CD8-positive, alpha-beta memory T cell (primary cell): Measurements from ENCODE around the gene CDC45. TPM values are rescaled to one million over a fixed set of nuclear protein-coding genes. Genes with fewer than 3 reads are reported as not detected.

ENCODE experiments used
- CTCF ChIA-PET: fragments of 350-600 bp; sonication (Branson Sonifier 250); formaldehyde crosslinking; loops from one replicate; lab custom pipeline; 2021; ENCODE audit warnings: antibody characterized with exemption; lab: Charles Lee
- POLR2A ChIA-PET: fragments of 350-600 bp; sonication (Branson Sonifier 250); formaldehyde crosslinking; loops from one replicate; lab custom pipeline; 2021; ENCODE audit warnings: antibody characterized with exemption; lab: Charles Lee
- DNase-seq, 5 donors: peaks; one replicate each; pipeline versions ENCODE4 v3.0.0 to v3.0.0-alpha.2; 2020 to 2022; ENCODE audit warnings: mixed read lengths in 1 of 5
- H3K27ac ChIP-seq: one replicate; pipeline ENCODE4 v1.7.0; 2013; ENCODE audit warnings: low read depth, mild to moderate bottlenecking, low read length, moderate library complexity
- H3K27me3 ChIP-seq: 2 replicates; pipeline ENCODE4 v1.7.0; 2013; ENCODE audit warnings: low read length, mild to moderate bottlenecking; ENCODE audit not compliant: insufficient read depth, poor library complexity, severe bottlenecking
- H3K36me3 ChIP-seq: 2 replicates; pipeline ENCODE4 v1.7.0; 2013; ENCODE audit warnings: mild to moderate bottlenecking, low read length, moderate library complexity; ENCODE audit not compliant: insufficient read depth
- H3K4me1 ChIP-seq: 2 replicates; pipeline ENCODE4 v1.7.0; 2013; ENCODE audit warnings: mild to moderate bottlenecking, low read length, moderate library complexity; ENCODE audit not compliant: insufficient read depth
- H3K4me3 ChIP-seq: 2 replicates; pipeline ENCODE4 v1.7.0; 2013; ENCODE audit warnings: mild to moderate bottlenecking, low read length
- H3K9me3 ChIP-seq: 2 replicates; pipeline ENCODE4 v1.7.0; 2013; ENCODE audit warnings: mild to moderate bottlenecking, low read length
- H3K27ac Mint-ChIP-seq, 8 donors: one replicate each; pipeline ENCODE4 v1.8.0; 2020 to 2021; ENCODE audit warnings: mixed read lengths in 8 of 8, mild to moderate bottlenecking in 6 of 8, inconsistent platforms in 3 of 8, moderate library complexity in 3 of 8
- H3K27me3 Mint-ChIP-seq, 2 donors: one replicate each; pipeline ENCODE4 v1.8.0; 2020 to 2021; ENCODE audit warnings: mixed read lengths in 2 of 2, mild to moderate bottlenecking in 1 of 2, moderate library complexity in 1 of 2
- H3K36me3 Mint-ChIP-seq, 3 donors: one replicate each; pipeline ENCODE4 v1.8.0; 2020 to 2021; ENCODE audit warnings: mixed read lengths in 3 of 3, inconsistent platforms in 1 of 3, mild to moderate bottlenecking in 1 of 3
- H3K4me1 Mint-ChIP-seq, 3 donors: one replicate each; pipeline ENCODE4 v1.8.0; 2020 to 2021; ENCODE audit warnings: mixed read lengths in 3 of 3, inconsistent platforms in 1 of 3, mild to moderate bottlenecking in 1 of 3
- H3K4me3 Mint-ChIP-seq, 7 donors: one replicate each; pipeline ENCODE4 v1.8.0; 2020 to 2021; ENCODE audit warnings: mixed read lengths in 7 of 7, mild to moderate bottlenecking in 6 of 7, moderate library complexity in 4 of 7, inconsistent platforms in 2 of 7
- H3K9me3 Mint-ChIP-seq, 5 donors: one replicate each; pipeline ENCODE4 v1.8.0; 2020 to 2022; ENCODE audit warnings: mixed read lengths in 5 of 5, mild to moderate bottlenecking in 3 of 5, moderate library complexity in 2 of 5, inconsistent platforms in 1 of 5
- polyA plus RNA-seq: library from polyadenylated mRNA; unstranded; fragments of 300-500 nt; fragmentation: Illumina TruSeq; gene quantifications from one replicate; pipeline ENCODE4 v1.2.3, GENCODE V29; 2021
- total RNA-seq, 2 experiments: library from RNA; stranded (reverse); gene quantifications; one replicate each; pipeline ENCODE4 v1.2.3, GENCODE V29; 2021

Gene CDC45
- total and polyA plus RNA-seq, 3 experiments from 2014 or later = 0.17 to 101 (median 99.0) TPM

DNA sequence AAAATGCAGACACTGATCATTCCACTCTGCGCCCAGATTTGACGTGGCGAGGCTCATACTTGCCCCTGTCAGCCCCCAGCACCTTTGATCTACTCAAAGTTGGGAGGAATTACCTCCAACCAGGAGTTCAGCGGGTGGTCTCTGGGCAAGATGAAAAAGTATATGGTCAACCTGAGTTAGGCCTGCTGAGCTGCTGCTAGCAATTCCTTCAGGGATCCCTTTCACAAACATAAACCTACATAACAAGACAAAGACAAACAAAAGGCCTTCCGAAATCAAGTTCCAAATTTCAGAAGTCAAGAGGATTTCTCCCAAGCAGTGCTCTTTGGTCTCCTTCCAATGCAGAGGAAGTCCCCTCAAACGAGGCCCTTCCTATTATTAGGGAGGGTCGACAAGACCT lies 23.6 kb downstream of the CDC45 start:
- no peaks in the 10 kb centered on the region for H3K9me3 ChIP-seq
- DNase-seq = no peak
- H3K36me3 ChIP-seq = no peaks in the 10 kb centered on the region
- Mint-ChIP-seq H3K27ac (no peak overlapping the region), H3K36me3 (no peaks in the 10 kb centered on the region), H3K4me3 (no peak overlapping the region), H3K4me1 (peaks cover 10 to 16% (median 10%) of the 10 kb centered on the region in 3 donors), H3K27me3 (no peaks in the 10 kb centered on the region), H3K9me3 (no peaks in the 10 kb centered on the region)
- peaks cover 13% of the 10 kb centered on the region for H3K4me1 ChIP-seq
- H3K4me3 ChIP-seq = no peak overlapping the region
- POLR2A ChIA-PET = no interaction called here
- no peak overlapping the region for H3K27ac ChIP-seq
- no peaks in the 10 kb centered on the region for H3K27me3 ChIP-seq
- CTCF ChIA-PET = no interaction called here

DNA sequence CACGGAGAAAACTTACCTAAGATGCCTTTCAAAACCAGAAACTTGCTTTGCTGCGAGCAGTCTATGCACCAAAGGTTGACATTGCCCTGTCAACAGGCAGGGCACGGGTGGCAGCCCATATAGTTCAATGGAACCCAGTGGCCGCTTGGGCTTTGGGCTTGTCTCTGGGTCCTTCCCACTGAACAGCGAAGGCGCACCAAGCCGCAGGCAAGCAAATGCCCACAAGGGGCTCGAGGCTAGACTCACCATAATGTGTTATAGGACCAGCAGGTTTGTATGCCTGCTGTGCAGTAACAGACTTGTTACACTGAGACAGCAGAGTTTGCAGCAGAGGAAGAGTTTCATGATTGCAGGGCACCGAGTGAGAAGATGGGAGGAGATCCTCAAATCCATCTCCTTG lies 24.1 kb downstream of the CDC45 start:
- Mint-ChIP-seq H3K9me3 (no peaks in the 10 kb centered on the region), H3K36me3 (no peaks in the 10 kb centered on the region), H3K4me3 (no peak overlapping the region), H3K27ac (no peak overlapping the region), H3K4me1 (peaks cover 10 to 16% (median 10%) of the 10 kb centered on the region in 3 donors), H3K27me3 (no peaks in the 10 kb centered on the region)
- Histone ChIP-seq H3K4me3 (no peak overlapping the region), H3K27ac (no peak overlapping the region), H3K36me3 (no peaks in the 10 kb centered on the region), H3K27me3 (no peaks in the 10 kb centered on the region), H3K4me1 (peaks cover 13% of the 10 kb centered on the region), H3K9me3 (no peaks in the 10 kb centered on the region)
- no peak for DNase-seq
- ChIA-PET CTCF (no interaction called here), POLR2A (no interaction called here)

DNA sequence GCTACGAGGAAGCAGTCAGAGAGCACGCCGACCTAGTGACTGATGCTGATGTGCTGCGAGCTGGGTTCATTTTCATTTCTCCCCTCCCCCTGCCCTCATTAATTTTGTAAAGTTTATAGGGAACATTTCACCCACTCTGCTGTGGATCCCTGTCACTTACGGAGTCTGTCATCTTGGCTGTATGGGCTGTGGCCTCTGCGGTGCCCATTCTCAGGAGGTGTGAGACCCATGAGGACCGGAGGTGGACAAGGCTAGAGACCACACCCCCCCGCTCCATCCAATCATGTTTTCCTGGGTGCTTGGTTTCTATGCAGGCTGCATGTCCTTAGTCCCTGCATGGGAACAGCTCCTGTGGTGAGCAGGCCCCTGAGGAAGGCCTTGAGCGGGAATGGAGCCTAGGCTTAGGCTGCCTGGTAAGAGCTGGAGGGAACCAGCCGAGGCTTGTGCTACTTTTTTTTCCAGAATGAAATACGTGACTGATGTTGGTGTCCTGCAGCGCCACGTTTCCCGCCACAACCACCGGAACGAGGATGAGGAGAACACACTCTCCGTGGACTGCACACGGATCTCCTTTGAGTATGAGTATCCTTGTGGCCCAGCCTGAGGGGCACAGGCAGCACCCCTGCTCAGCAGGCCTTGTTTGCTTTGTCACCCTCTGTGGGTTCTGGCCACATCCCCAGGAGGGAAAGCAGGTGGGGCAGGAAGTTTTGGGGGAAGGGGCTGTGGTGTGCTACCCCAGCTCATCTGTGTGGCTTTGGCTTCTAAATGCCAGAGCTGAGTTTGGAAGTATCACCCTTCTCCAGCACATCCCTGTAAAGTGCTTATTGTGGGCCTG lies 25.4 kb downstream of the CDC45 start:
- Histone ChIP-seq H3K4me1 (peaks cover 13% of the 10 kb centered on the region), H3K9me3 (no peaks in the 10 kb centered on the region), H3K4me3 (no peak overlapping the region), H3K27ac (no peak overlapping the region), H3K36me3 (no peaks in the 10 kb centered on the region), H3K27me3 (no peaks in the 10 kb centered on the region)
- Mint-ChIP-seq H3K36me3 (no peaks in the 10 kb centered on the region), H3K9me3 (no peaks in the 10 kb centered on the region), H3K27me3 (no peaks in the 10 kb centered on the region), H3K27ac (peak overlapping the region in 3 of 8 donors; percentile 45 to 89 (median 47)), H3K4me1 (peaks cover 10 to 16% (median 10%) of the 10 kb centered on the region in 3 donors), H3K4me3 (peak overlapping the region in 1 of 7 donors; percentile 29)
- CTCF ChIA-PET = no interaction called here
- POLR2A ChIA-PET = no interaction called here
- peak in 1 of 5 donors; percentile 10 for DNase-seq

DNA sequence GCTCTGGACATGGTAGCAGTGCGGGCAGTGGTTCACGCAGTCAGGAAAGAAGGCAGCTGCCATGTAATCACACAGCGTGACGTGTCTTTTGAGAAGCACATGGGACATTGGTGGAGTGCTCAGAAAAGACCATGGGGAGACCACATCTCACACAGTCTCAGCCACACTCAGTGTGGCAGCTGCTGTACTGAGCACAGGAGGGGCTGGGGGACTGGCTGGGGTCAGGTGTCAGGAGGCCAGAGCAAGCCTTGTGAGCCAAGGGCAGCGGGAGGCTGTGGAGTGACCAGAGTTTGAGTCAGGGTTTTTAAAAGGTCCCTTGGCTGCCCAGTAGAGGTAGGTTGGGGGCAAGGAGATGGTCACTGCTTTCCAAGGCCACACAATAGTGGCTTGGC lies 26.0 kb downstream of the CDC45 start:
- H3K4me1 ChIP-seq = peaks cover 13% of the 10 kb centered on the region
- no peak overlapping the region for H3K4me3 ChIP-seq
- no peaks in the 10 kb centered on the region for H3K36me3 ChIP-seq
- H3K27ac ChIP-seq = no peak overlapping the region
- Mint-ChIP-seq H3K36me3 (no peaks in the 10 kb centered on the region), H3K4me1 (peaks cover 10 to 16% (median 10%) of the 10 kb centered on the region in 3 donors), H3K27ac (peak overlapping the region in 3 of 8 donors; percentile 4 to 72 (median 70)), H3K27me3 (no peaks in the 10 kb centered on the region), H3K4me3 (peak overlapping the region in 1 of 7 donors; percentile 29), H3K9me3 (no peaks in the 10 kb centered on the region)
- CTCF ChIA-PET = no interaction called here
- POLR2A ChIA-PET = no interaction called here
- H3K27me3 ChIP-seq = no peaks in the 10 kb centered on the region
- no peaks in the 10 kb centered on the region for H3K9me3 ChIP-seq
- DNase-seq = no peak

DNA sequence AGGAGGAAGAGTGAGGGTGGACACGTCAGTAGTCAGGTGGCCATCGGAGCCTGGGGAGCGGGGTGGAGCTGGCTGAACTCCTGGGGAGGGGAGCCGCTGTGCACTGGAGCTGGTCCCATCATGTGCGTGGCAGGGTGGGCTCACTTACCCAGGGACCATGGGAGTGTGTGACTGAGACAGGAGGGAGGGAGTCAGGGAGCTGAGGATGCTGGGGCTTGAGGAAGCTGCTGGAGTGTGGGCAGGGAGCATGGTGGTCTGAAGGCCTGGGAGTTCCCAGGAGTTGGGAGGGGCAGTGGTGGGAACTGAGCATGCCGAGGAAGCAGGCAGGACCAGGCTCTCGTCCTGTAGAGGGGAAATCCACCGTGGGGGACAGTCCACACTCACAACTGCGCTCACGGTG lies 26.5 kb downstream of the CDC45 start:
- Histone ChIP-seq H3K27ac (no peak overlapping the region), H3K36me3 (no peaks in the 10 kb centered on the region), H3K4me1 (peaks cover 13% of the 10 kb centered on the region), H3K9me3 (no peaks in the 10 kb centered on the region), H3K27me3 (no peaks in the 10 kb centered on the region), H3K4me3 (no peak overlapping the region)
- H3K27ac Mint-ChIP-seq = peak overlapping the region in 4 of 8 donors; percentile 4 to 72 (median 66)
- no peaks in the 10 kb centered on the region for H3K36me3 Mint-ChIP-seq
- H3K4me1 Mint-ChIP-seq = peaks cover 10 to 16% (median 10%) of the 10 kb centered on the region in 3 donors
- H3K27me3 Mint-ChIP-seq = no peaks in the 10 kb centered on the region
- CTCF ChIA-PET = no interaction called here
- no peak for DNase-seq
- no peaks in the 10 kb centered on the region for H3K9me3 Mint-ChIP-seq
- H3K4me3 Mint-ChIP-seq = no peak overlapping the region
- POLR2A ChIA-PET = no interaction called here

DNA sequence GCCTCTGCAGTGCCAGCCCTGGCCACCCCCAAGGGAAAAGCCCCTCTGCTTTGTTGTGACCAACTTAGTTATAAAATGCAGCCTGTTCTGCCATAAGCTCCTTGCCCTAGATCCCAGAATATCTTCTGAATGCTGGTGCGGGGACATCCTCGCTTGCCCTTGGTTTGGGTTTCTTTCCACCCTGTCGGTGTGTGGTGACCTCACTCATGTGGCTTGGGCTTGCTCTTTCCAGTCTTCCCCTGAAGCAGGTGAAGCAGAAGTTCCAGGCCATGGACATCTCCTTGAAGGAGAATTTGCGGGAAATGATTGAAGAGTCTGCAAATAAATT lies 27.8 kb downstream of the CDC45 start:
- Mint-ChIP-seq H3K36me3 (no peaks in the 10 kb centered on the region), H3K9me3 (no peaks in the 10 kb centered on the region), H3K27ac (peak overlapping the region in 1 of 8 donors; percentile 87), H3K27me3 (no peaks in the 10 kb centered on the region), H3K4me3 (no peak overlapping the region), H3K4me1 (peaks cover 10 to 16% (median 10%) of the 10 kb centered on the region in 3 donors)
- H3K27me3 ChIP-seq = no peaks in the 10 kb centered on the region
- H3K36me3 ChIP-seq = no peaks in the 10 kb centered on the region
- POLR2A ChIA-PET = no interaction called here
- peaks cover 13% of the 10 kb centered on the region for H3K4me1 ChIP-seq
- H3K9me3 ChIP-seq = no peaks in the 10 kb centered on the region
- no peak overlapping the region for H3K27ac ChIP-seq
- CTCF ChIA-PET = no interaction called here
- no peak for DNase-seq
- no peak overlapping the region for H3K4me3 ChIP-seq

DNA sequence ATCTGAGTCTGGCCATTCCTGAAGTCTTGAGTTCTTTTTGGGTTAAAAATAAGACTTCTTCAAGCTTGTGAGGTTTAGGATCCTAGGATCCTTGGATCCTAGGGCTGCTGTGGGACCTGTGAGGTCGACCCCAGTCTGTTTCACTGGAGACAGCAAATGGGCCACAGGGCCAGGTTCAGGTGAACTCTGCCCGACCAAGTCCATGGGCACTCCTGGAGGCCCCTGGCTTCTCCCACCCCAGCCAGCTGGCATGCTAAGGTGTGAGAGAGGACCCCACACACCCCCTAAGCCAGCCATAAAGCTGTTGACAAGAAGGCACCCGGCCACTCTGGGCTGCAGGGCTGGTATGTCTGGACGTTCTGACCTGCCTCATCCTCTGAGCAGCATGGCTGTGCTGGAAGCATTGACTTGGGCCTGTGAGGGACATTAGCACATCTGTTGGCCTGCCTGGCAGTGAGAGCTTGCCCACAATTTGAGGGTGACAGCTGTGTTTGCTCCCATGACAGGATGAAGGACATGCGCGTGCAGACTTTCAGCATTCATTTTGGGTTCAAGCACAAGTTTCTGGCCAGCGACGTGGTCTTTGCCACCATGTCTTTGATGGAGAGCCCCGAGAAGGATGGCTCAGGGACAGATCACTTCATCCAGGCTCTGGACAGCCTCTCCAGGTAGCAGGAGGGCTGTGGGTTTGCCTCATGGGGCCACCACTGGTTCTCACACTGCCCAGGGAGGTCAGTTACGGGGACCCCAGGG lies 28.5 kb downstream of the CDC45 start:
- Mint-ChIP-seq H3K4me1 (peaks cover 10 to 16% (median 10%) of the 10 kb centered on the region in 3 donors), H3K27me3 (no peaks in the 10 kb centered on the region), H3K27ac (no peak overlapping the region), H3K9me3 (no peaks in the 10 kb centered on the region), H3K36me3 (no peaks in the 10 kb centered on the region), H3K4me3 (no peak overlapping the region)
- ChIA-PET CTCF (no interaction called here), POLR2A (no interaction called here)
- H3K9me3 ChIP-seq = no peaks in the 10 kb centered on the region
- H3K27me3 ChIP-seq = no peaks in the 10 kb centered on the region
- H3K36me3 ChIP-seq = no peaks in the 10 kb centered on the region
- peaks cover 13% of the 10 kb centered on the region for H3K4me1 ChIP-seq
- peak in 1 of 5 donors; percentile 39 for DNase-seq
- H3K27ac ChIP-seq = no peak overlapping the region
- no peak overlapping the region for H3K4me3 ChIP-seq

DNA sequence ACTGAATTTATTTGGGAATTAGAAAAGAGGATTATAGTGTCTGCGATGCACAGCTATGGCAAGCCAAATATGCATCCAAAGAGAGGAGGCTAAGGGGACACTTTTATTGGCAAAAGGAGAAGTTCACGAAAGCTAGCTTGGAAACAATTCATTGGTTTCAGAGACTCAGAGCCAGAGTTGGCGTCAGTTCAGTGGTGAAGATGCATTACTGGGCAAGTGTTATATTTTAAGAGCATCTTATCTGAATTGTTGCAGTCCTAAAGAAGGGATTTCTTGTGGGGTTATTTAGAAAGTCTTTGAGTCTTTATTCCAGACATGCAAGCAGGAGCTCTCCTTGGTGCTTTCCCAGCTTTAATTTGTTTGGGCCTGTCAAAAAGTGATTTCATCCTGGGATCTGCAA lies 29.5 kb downstream of the CDC45 start:
- CTCF ChIA-PET = no interaction called here

More for the DNA sequence above, 29.5 kb downstream of the CDC45 start:
- Mint-ChIP-seq H3K9me3 (no peaks in the 10 kb centered on the region), H3K27ac (no peak overlapping the region), H3K36me3 (no peaks in the 10 kb centered on the region), H3K4me1 (peaks cover 10 to 16% (median 10%) of the 10 kb centered on the region in 3 donors), H3K4me3 (no peak overlapping the region), H3K27me3 (no peaks in the 10 kb centered on the region)
- no peak for DNase-seq
- Histone ChIP-seq H3K4me3 (no peak overlapping the region), H3K27ac (no peak overlapping the region), H3K9me3 (no peaks in the 10 kb centered on the region), H3K4me1 (peaks cover 13% of the 10 kb centered on the region), H3K27me3 (no peaks in the 10 kb centered on the region), H3K36me3 (no peaks in the 10 kb centered on the region)
- POLR2A ChIA-PET = no interaction called here
